Central memory CD8-positive, alpha-beta T cell (primary cell): ENCODE data around the gene ENOX1.

Source experiments
- ATAC-seq: fragments of 150-1000 bp; cut with Tn5 transposase; replicated peaks from 2 replicates; pipeline ENCODE4 v1.10.0; 2022; ENCODE audit warnings: mild to moderate bottlenecking, moderate FRiP score, moderate number of reproducible peaks; ENCODE audit not compliant: poor library complexity, severe bottlenecking; ENCODE audit errors: extremely low read depth
- DNase-seq, 2 donors: peaks; one replicate each; pipeline ENCODE4 v3.0.0; 2021; ENCODE audit warnings: low spot score in 2 of 2
- H3K27ac Mint-ChIP-seq: one replicate; pipeline ENCODE4 v1.8.0; 2022; ENCODE audit warnings: low read depth, mild to moderate bottlenecking, moderate library complexity, mixed read lengths
- H3K27me3 Mint-ChIP-seq: one replicate; pipeline ENCODE4 v1.8.0; 2022; ENCODE audit warnings: mixed read lengths
- H3K36me3 Mint-ChIP-seq: one replicate; pipeline ENCODE4 v1.8.0; 2022; ENCODE audit warnings: mild to moderate bottlenecking, moderate library complexity, mixed read lengths; ENCODE audit not compliant: insufficient read depth
- H3K4me1 Mint-ChIP-seq: one replicate; pipeline ENCODE4 v1.8.0; 2022; ENCODE audit warnings: mixed read lengths
- H3K4me3 Mint-ChIP-seq: one replicate; pipeline ENCODE4 v1.8.0; 2022; ENCODE audit warnings: mild to moderate bottlenecking, moderate library complexity, mixed read lengths
- H3K9me3 Mint-ChIP-seq: one replicate; pipeline ENCODE4 v1.8.0; 2022; ENCODE audit warnings: mixed read lengths

Gene ENOX1

GRCh38 chr13:43596006-43596405 is 190.8 kb downstream of the ENOX1 start:
- H3K9me3 Mint-ChIP-seq: no peaks in the 10 kb centered on the region
- DNase-seq: no peak
- H3K4me1 Mint-ChIP-seq: no peaks in the 10 kb centered on the region
- H3K36me3 Mint-ChIP-seq: no peaks in the 10 kb centered on the region
- no peak overlapping the region for H3K4me3 Mint-ChIP-seq
- ATAC-seq: no peak
- no peak overlapping the region for H3K27ac Mint-ChIP-seq
- H3K27me3 Mint-ChIP-seq: no peaks in the 10 kb centered on the region

GRCh38 chr13:43587376-43587775 is 199.4 kb downstream of the ENOX1 start:
- Mint-ChIP-seq H3K4me1 (no peaks in the 10 kb centered on the region), H3K27me3 (peaks cover 13% of the 10 kb centered on the region), H3K36me3 (peaks cover 3% of the 10 kb centered on the region), H3K4me3 (no peak overlapping the region), H3K27ac (no peak overlapping the region), H3K9me3 (no peaks in the 10 kb centered on the region)
- no peak for DNase-seq
- no peak for ATAC-seq

GRCh38 chr13:43584751-43585150 is 202.0 kb downstream of the ENOX1 start:
- H3K4me3 Mint-ChIP-seq: no peak overlapping the region
- no peaks in the 10 kb centered on the region for H3K4me1 Mint-ChIP-seq
- H3K9me3 Mint-ChIP-seq: no peaks in the 10 kb centered on the region
- H3K27ac Mint-ChIP-seq: no peak overlapping the region
- peaks cover 2% of the 10 kb centered on the region for H3K36me3 Mint-ChIP-seq
- H3K27me3 Mint-ChIP-seq: peaks cover 13% of the 10 kb centered on the region
- no peak for ATAC-seq
- no peak for DNase-seq

- Mint-ChIP-seq H3K9me3 (no peaks in the 10 kb centered on the region), H3K4me1 (no peaks in the 10 kb centered on the region), H3K4me3 (no peak overlapping the region), H3K36me3 (peaks cover 2% of the 10 kb centered on the region), H3K27me3 (peaks cover 13% of the 10 kb centered on the region), H3K27ac (no peak overlapping the region)
- DNase-seq: no peak
- ATAC-seq: no peak
Measured at GRCh38 chr13:43583321-43583720, 203.5 kb downstream of the ENOX1 start.

- Mint-ChIP-seq H3K27ac (no peak overlapping the region), H3K36me3 (no peaks in the 10 kb centered on the region), H3K4me1 (no peaks in the 10 kb centered on the region), H3K4me3 (no peak overlapping the region), H3K27me3 (peaks cover 9% of the 10 kb centered on the region), H3K9me3 (no peaks in the 10 kb centered on the region)
- no peak for DNase-seq
- ATAC-seq: no peak
Measured at GRCh38 chr13:43580280-43580679, 206.5 kb downstream of the ENOX1 start.

- no peak for ATAC-seq
- no peaks in the 10 kb centered on the region for H3K4me1 Mint-ChIP-seq
- H3K27me3 Mint-ChIP-seq: peaks cover 9% of the 10 kb centered on the region
- no peak overlapping the region for H3K27ac Mint-ChIP-seq
- H3K9me3 Mint-ChIP-seq: no peaks in the 10 kb centered on the region
- H3K36me3 Mint-ChIP-seq: no peaks in the 10 kb centered on the region
- DNase-seq: no peak
- H3K4me3 Mint-ChIP-seq: no peak overlapping the region
Measured at GRCh38 chr13:43579321-43579720, 207.5 kb downstream of the ENOX1 start.

- Mint-ChIP-seq H3K27me3 (peaks cover 9% of the 10 kb centered on the region), H3K9me3 (no peaks in the 10 kb centered on the region), H3K36me3 (no peaks in the 10 kb centered on the region), H3K27ac (no peak overlapping the region), H3K4me3 (no peak overlapping the region), H3K4me1 (no peaks in the 10 kb centered on the region)
- ATAC-seq: no peak
- DNase-seq: no peak
Measured at GRCh38 chr13:43574605-43575004, 212.2 kb downstream of the ENOX1 start.

- Mint-ChIP-seq H3K27me3 (peaks cover 9% of the 10 kb centered on the region), H3K4me3 (no peak overlapping the region), H3K27ac (no peak overlapping the region), H3K36me3 (no peaks in the 10 kb centered on the region), H3K9me3 (no peaks in the 10 kb centered on the region), H3K4me1 (no peaks in the 10 kb centered on the region)
- ATAC-seq: no peak
- no peak for DNase-seq
Measured at GRCh38 chr13:43573802-43574514, 212.8 kb downstream of the ENOX1 start.

GRCh38 chr13:43573361-43573740 is 213.4 kb downstream of the ENOX1 start:
- Mint-ChIP-seq H3K4me1 (no peaks in the 10 kb centered on the region), H3K4me3 (no peak overlapping the region), H3K27me3 (peaks cover 9% of the 10 kb centered on the region), H3K9me3 (no peaks in the 10 kb centered on the region), H3K36me3 (no peaks in the 10 kb centered on the region), H3K27ac (no peak overlapping the region)
- ATAC-seq (no peak), DNase-seq (no peak)

- Mint-ChIP-seq H3K27me3 (peaks cover 6% of the 10 kb centered on the region), H3K4me3 (no peak overlapping the region), H3K4me1 (no peaks in the 10 kb centered on the region), H3K9me3 (no peaks in the 10 kb centered on the region), H3K36me3 (no peaks in the 10 kb centered on the region), H3K27ac (no peak overlapping the region)
- ATAC-seq: no peak
- no peak for DNase-seq
Measured at GRCh38 chr13:43572656-43573360, 214.0 kb downstream of the ENOX1 start.

- DNase-seq: no peak
- H3K36me3 Mint-ChIP-seq: no peaks in the 10 kb centered on the region
- no peak overlapping the region for H3K4me3 Mint-ChIP-seq
- H3K4me1 Mint-ChIP-seq: no peaks in the 10 kb centered on the region
- no peaks in the 10 kb centered on the region for H3K9me3 Mint-ChIP-seq
- no peaks in the 10 kb centered on the region for H3K27me3 Mint-ChIP-seq
- no peak overlapping the region for H3K27ac Mint-ChIP-seq
- ATAC-seq: no peak
Measured at GRCh38 chr13:43569658-43570057, 217.1 kb downstream of the ENOX1 start.

GRCh38 chr13:43567608-43568007 is 219.2 kb downstream of the ENOX1 start:
- Mint-ChIP-seq H3K27me3 (no peaks in the 10 kb centered on the region), H3K9me3 (no peaks in the 10 kb centered on the region), H3K4me1 (no peaks in the 10 kb centered on the region), H3K4me3 (no peak overlapping the region), H3K27ac (no peak overlapping the region), H3K36me3 (no peaks in the 10 kb centered on the region)
- no peak for ATAC-seq
- DNase-seq: no peak

GRCh38 chr13:43564952-43565351 is 221.8 kb downstream of the ENOX1 start:
- ATAC-seq (no peak), DNase-seq (no peak)
- Mint-ChIP-seq H3K4me1 (no peaks in the 10 kb centered on the region), H3K9me3 (no peaks in the 10 kb centered on the region), H3K36me3 (no peaks in the 10 kb centered on the region), H3K4me3 (no peak overlapping the region), H3K27ac (no peak overlapping the region), H3K27me3 (no peaks in the 10 kb centered on the region)
